GM21529 (cell line): ENCODE results near the gene ADCY6.
A peak's percentile ranks its signal among the peaks of the same experiment; 100 is the strongest.

Source experiments
- ATAC-seq: cut with Tn5 transposase; IDR thresholded peaks from one replicate; pipeline ENCODE4 v1.9.1; 2021; ENCODE audit not compliant: unreplicated experiment

ADCY6 gene

GRCh38 chr12:48816143-48816854 lies 27.4 kb upstream of the ADCY6 start:
- no peak for ATAC-seq

DNA sequence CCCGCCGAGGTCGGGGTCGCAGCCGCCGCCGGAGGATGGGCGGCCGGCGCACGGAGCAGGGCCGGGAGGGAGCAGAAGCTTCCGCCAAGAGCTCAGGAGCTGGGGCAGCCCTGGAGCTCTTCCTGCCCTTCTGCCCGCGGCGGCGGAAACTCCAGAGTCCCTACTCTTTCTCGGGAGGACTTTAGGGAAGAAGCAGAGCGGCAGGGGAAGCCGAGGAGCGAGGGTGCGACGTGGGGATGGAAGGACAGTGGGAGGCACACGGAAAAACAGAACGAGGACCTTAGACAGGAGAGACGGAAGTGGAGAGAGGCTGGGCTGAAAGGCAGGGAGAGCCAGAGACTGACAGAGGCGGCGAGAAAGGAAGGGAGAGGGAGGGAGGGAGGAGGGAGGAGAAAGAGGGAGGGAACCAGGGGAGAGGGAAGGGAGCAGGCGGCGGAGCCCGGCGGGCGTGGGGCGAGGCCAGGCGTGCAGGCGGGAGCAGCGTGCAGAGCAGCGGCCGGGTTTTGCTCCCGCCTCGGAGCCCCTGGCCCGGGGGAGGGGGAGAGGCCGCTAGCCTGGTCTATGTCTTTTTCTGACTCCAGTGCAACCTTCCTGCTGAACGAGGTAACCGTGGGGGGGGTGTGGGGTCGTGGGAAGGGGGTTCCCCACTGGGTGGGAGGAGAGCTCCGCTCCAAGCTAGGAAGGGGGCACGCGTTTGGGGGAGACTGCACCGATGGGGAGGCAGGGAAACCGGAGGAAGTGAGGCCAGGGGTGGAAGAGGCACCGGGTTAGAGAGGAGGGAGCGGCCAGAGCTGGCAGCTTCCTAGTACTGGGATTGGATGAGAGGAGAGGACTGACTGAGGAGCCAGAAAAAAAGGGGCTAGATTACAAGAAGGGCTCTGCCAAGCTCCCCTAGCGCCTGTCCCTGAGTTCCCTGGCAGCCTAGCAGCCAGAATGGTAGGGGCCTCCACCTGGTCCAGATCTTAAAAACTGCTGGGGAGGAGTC lies 26.5 kb upstream of the ADCY6 start:
- ATAC-seq: peak; percentile 25

DNA sequence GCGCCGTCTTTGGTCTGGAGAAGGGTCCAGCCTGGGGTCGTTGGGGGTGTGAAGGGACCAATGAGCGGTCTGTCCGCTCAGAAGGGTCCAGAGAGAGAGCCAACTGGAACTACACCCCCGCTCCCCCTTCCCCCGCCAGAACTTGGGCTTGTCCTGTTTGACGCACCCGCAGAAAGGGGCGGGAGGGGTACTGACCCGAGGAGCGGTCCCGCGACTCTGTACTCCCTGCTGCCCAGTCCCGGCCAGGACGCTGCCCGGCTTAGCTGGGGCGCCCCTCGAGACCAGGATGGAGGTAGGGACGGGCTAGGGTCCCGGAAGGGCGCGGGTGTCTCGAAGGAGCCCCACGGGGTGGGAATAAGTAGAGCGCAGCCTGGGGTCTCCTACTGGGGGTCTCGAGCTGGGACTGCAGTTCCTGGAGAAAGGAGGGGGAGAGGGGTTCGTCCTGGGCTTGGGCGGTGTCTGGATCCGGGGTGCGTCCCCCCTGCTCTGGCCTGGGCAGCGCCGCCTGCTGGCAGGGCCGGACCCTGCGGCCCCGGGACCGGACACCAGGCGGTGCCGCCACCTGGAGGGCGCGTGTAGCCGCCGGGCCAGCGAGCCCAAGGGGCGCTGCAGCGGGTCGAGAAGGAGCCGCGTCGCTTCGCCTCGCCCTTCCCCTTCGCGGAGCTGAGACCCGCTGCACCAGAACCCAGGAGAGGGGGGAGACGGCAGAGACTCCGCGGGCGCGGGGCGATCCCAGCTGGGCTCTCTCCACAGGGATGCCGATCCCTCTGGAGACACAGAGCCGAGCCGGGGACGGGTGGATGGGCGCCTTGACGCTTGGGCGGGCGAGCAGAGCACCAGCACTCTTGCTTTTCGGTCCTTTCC lies 25.6 kb upstream of the ADCY6 start:
- peak; percentile 77 for ATAC-seq

DNA sequence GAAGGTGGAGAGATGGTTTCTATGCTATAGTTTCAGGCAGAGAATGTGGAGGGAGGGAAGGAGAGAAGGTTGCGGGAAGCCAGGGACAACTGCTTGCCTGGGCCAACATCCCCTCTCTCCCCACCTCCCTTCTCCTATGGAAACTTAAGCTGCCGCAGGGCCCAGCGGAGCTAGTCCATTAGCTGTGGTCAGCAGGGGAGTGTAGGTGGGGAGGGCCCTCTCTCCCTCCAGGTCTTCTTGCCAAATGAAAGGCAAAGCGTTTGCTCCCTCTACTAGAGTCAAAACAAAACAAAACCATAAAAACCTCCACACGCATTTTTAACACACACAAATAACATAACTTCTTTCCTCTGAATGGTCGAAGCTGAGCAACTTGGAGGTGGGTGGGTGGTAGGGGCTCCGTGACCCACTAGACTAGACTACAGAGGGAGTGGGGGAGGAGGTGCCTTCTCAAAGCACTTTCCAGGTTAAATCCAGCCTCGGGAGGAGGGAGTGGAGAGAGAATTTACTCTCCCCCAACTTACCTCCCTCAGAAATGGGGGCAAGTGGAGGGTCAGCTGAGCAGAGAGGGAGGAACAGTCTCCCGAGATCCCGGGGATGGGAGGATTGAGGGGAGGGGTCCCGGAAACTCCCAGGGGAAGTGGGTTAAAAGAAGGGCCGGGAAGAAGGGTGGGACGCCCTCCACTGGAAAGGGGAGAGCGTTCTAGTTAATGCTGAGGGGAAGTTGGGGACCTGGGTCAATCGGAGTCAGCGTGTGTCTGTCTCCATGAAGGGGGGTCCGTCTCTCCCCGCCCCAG lies 24.8 kb upstream of the ADCY6 start:
- ATAC-seq: no peak

DNA sequence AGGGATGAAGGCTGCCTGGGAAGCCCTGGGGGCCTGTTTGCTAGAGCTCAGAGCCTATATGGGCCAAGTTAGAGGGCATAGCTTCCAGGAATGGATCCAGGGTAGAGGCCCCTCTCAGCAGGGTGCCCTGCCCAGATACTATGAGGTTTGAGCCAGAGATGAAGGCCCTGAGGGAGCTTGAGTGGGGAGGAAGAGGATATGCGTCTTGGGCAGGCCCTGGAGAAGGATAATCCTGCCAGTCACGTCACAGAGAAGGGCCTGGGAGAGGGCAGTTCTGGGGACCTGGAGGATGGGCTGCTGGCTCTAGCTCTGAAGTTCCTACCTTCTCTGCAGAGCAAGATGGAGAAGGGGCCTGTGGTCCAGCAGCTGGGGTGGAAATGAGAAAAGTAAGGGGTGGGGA lies 23.5 kb upstream of the ADCY6 start:
- no peak for ATAC-seq

DNA sequence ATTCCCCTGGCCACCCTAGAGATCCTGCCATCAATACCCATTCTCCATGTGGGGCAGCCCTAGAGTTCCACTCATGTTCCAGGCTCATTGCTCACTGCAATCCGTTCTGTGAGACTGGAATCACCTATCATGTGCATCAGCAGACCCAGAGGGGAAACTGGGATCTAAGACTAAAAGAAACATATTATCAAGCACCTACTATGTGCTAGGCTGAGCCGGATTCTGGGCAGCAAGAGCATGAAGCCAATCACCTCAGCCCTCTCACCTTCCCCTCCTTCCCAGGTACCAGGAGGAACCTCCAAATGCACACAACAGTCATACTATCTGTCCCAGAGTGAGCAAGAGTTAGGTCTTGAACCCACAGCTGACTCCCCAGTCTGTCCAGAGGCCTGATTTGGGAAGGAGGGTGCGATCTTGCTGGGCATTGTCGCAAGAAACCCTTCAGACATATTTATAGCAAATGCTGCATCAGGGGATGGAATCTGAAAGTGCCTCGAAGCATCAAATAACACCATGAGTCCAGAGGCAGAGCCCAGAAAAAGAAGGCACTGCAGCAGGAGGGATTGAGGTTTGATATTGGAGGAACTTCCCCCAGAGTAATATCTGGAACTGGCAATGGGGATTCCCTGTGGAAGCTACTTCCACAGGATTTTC lies 22.7 kb upstream of the ADCY6 start:
- no peak for ATAC-seq

GRCh38 chr12:48810903-48811431 lies 22.1 kb upstream of the ADCY6 start:
- ATAC-seq: no peak

- ATAC-seq: no peak
These were observed 19.1 kb upstream of the ADCY6 start for GRCh38 chr12:48807981-48808380.

DNA sequence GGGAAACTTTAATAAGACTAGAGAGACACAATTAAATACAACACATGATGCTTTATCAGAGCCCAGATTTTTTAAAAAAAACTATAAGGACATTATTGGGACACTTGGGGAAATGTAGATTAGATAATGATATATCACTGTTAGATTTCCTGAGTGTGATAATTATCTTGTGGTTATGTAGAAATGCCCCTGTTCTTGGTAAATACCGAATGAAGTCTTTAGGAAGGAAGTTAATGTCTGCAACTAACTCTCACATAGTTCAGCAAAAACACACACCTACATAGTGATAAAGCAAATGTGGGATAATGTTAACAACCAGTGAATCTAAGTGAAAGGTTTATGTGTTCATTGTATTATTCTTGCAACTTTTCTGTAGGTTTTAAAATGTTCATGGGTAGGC lies 14.8 kb upstream of the ADCY6 start:
- no peak for ATAC-seq

GRCh38 chr12:48800971-48801370 lies 12.1 kb upstream of the ADCY6 start:
- ATAC-seq: no peak

DNA sequence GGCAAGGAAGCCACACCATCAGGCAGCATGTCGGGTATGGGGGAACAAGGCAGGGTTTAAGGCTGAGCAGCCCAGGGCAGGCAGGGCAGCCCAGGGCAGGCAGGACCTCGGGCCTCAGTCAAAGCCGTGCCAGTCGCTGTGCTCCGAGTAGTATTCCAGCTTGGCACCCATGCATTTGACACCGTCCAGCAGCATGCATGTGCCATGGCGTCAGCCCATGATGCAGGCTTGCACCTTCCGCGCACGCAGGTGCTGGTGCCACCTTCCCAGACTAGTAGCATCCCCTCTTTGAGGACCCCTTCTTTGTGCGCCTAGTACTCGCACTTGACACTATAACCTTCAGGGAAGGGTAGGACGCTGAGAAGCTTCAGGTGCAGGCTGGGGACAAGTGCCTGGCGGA lies 11.6 kb upstream of the ADCY6 start:
- no peak for ATAC-seq

GRCh38 chr12:48796976-48797375 lies 8.1 kb upstream of the ADCY6 start:
- no peak for ATAC-seq

DNA sequence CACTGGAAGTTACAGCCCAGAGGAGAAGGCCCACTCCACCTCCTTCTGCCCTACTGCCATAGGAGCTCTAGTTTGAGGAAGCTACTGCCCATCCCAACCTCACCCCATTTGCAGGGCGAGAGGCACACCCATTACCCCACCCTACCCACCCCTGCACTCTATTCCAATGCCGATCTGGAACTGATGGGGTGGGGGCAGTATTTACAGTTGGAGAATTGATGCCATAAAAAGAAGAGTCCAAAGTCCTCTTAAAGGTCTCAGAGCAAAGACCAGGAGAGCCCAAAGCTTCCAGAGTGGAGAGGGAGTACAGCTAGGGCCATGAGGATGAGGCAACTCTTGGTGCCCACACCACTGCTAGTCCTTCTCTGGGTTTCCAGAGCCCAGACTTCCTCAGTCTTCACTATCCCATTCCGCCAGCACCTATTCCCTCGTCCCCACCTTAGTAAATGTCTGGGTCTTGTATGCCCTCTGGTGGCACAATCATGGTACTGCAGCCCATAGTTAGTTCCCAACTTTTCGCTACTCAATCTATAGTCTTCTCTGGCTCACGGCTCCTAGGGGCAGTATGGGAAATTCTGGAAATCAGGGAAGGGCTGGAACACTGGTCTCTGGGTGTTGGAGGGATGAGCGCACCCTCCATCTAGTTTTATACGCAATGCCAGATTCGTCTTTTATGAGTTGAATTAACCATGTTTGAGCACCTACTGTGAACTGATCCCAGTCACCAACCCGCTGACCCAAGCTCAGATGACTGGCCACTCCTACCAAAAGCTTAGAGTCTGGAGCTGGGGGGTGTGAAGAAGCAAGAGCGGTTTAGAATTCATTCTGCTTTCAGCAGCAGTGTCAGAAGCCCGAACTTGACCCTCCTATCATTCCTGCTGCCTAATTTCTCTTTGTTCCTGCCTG lies 6.9 kb upstream of the ADCY6 start:
- ATAC-seq: peak; percentile 48

- ATAC-seq: no peak
These were observed 6.0 kb upstream of the ADCY6 start for GRCh38 chr12:48794870-48795269.

DNA sequence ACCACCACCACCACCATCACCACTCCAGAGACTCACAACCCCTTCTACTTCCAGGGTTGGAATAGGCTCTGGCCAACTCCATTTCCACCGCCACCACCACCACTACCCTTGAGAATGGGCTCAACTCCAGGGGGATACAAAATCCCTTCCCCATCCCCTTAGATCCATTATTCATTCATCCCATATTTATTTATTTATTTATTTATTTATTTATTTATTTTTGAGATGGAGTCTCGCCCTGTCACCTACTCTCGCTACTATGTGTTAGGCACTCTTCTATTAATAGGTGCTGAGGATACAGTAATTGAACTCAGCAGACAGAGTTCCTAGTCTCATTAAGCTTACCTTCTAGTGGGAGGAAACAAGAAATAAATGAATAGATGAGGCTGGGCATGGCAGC lies 4.8 kb upstream of the ADCY6 start:
- ATAC-seq: no peak

DNA sequence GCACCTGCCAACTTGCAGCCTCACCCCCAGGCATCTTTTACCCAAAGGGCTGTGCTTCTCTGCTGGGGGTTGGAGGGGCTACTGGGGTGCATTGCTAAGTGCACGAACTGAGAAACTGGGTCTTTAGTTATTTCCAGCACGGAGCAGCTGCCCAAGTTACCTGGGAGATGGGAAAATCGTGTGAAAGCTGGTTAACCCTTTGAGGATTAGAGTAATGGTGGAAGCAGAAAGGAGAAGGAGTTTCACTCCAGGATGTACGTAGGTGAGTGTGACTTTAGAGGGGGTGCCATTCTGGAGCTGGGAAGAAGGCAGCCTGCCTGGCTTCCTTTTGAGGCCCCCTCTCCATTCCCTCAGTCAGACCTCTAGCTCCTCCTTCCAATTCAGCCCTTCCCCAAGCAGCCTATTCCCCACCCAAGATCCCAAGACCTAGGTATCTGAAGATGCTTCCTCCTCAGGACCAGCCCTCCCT lies 1.0 kb upstream of the ADCY6 start:
- ATAC-seq: no peak

- no peak for ATAC-seq
These were observed 400 bp downstream of the ADCY6 start for GRCh38 chr12:48788524-48788853.

- no peak for ATAC-seq
These were observed 932 bp downstream of the ADCY6 start for GRCh38 chr12:48787791-48788523.
